Loucy (cell line): ENCODE data around the gene TECPR2.
A peak's percentile ranks its signal among the peaks of the same experiment; 100 is the strongest.

Source experiments
- H2AFZ ChIP-seq: fragments of 200-600 bp; sonication (generic); 2 replicates; pipeline ENCODE4 v1.6.0; 2016; ENCODE audit warnings: antibody characterized with exemption, mild to moderate bottlenecking, low read length, moderate library complexity
- H3F3A ChIP-seq: fragments of 200-600 bp; 2 replicates; pipeline ENCODE4 v1.6.0; 2016; ENCODE audit warnings: antibody characterized with exemption, low read depth, mild to moderate bottlenecking
- H3K27me3 ChIP-seq: fragments of 200-600 bp; sonication (generic); 2 replicates; pipeline ENCODE4 v1.6.1; 2014; ENCODE audit warnings: low read length, mild to moderate bottlenecking; ENCODE audit not compliant: insufficient read depth, poor library complexity, severe bottlenecking
- H3K36me3 ChIP-seq: fragments of 200-600 bp; sonication (generic); 2 replicates; pipeline ENCODE4 v1.6.1; 2016; ENCODE audit warnings: low read length; ENCODE audit not compliant: insufficient read depth
- H3K4me1 ChIP-seq: fragments of 200-600 bp; sonication (generic); 2 replicates; pipeline ENCODE4 v1.5.1; 2014; ENCODE audit warnings: low read length, mild to moderate bottlenecking; ENCODE audit not compliant: insufficient read depth, poor library complexity, severe bottlenecking
- H3K4me2 ChIP-seq: fragments of 200-600 bp; sonication (generic); 2 replicates; pipeline ENCODE4 v1.6.0; 2014; ENCODE audit warnings: antibody characterized with exemption, low read length, low read depth, mild to moderate bottlenecking; ENCODE audit not compliant: poor library complexity, severe bottlenecking
- H3K4me3 ChIP-seq: fragments of 200-600 bp; sonication (generic); 2 replicates; pipeline ENCODE4 v1.5.1; 2014; ENCODE audit warnings: low read length, mild to moderate bottlenecking, mixed read lengths; ENCODE audit not compliant: poor library complexity, severe bottlenecking
- H3K79me2 ChIP-seq: fragments of 200-600 bp; sonication (generic); 2 replicates; pipeline ENCODE4 v1.6.1; 2014; ENCODE audit warnings: low read length; ENCODE audit not compliant: insufficient read depth
- H3K9ac ChIP-seq: fragments of 200-600 bp; sonication (generic); 2 replicates; pipeline ENCODE4 v1.6.0; 2014; ENCODE audit warnings: mild to moderate bottlenecking, low read depth, low read length, moderate library complexity; ENCODE audit not compliant: poor library complexity, severe bottlenecking
- H3K9me2 ChIP-seq: fragments of 200-600 bp; sonication (generic); replicated peaks from 2 replicates; pipeline ENCODE4 v1.6.1; 2016; ENCODE audit warnings: low read depth, low read length, mixed read lengths
- H3K9me3 ChIP-seq: fragments of 200-600 bp; sonication (generic); 2 replicates; pipeline ENCODE4 v1.6.1; 2014; ENCODE audit warnings: mild to moderate bottlenecking, antibody characterized with exemption, low read length, low read depth; ENCODE audit not compliant: insufficient read depth
- H4K20me1 ChIP-seq: fragments of 200-600 bp; sonication (generic); 2 replicates; pipeline ENCODE4 v1.6.0; 2014; ENCODE audit warnings: antibody characterized with exemption, low read length, mild to moderate bottlenecking; ENCODE audit not compliant: insufficient read depth, poor library complexity, severe bottlenecking
- EZH2phosphoT487 ChIP-seq: fragments of 200-600 bp; IDR thresholded peaks from 2 replicates; pipeline ENCODE4 v1.6.1; 2018; ENCODE audit warnings: antibody characterized with exemption, mild to moderate bottlenecking, moderate library complexity, borderline replicate concordance
- TF ChIP-seq, protein P1 (sequence below): fragments of 200-600 bp; sonication (generic); conservative IDR thresholded peaks from 2 replicates; pipeline ENCODE4 v1.5.1; 2014; ENCODE audit warnings: mild to moderate bottlenecking, antibody characterized with exemption, low read length

TECPR2 gene

GRCh38 chr14:102508774-102509745 is 146.3 kb downstream of the TECPR2 start:
- Histone ChIP-seq H3K9me2 (no peaks in the 10 kb centered on the region), H3K27me3 (no peaks in the 10 kb centered on the region), H3K4me2 (no peak overlapping the region), H4K20me1 (no peaks in the 10 kb centered on the region), H2AFZ (no peak overlapping the region), H3K36me3 (no peaks in the 10 kb centered on the region), H3F3A (no peaks in the 10 kb centered on the region), H3K9ac (no peak overlapping the region), H3K4me3 (no peak overlapping the region), H3K79me2 (no peaks in the 10 kb centered on the region), H3K9me3 (no peaks in the 10 kb centered on the region), H3K4me1 (no peaks in the 10 kb centered on the region)
- no peak for TF ChIP-seq EZH2phosphoT487
- TF ChIP-seq, protein P1, sequence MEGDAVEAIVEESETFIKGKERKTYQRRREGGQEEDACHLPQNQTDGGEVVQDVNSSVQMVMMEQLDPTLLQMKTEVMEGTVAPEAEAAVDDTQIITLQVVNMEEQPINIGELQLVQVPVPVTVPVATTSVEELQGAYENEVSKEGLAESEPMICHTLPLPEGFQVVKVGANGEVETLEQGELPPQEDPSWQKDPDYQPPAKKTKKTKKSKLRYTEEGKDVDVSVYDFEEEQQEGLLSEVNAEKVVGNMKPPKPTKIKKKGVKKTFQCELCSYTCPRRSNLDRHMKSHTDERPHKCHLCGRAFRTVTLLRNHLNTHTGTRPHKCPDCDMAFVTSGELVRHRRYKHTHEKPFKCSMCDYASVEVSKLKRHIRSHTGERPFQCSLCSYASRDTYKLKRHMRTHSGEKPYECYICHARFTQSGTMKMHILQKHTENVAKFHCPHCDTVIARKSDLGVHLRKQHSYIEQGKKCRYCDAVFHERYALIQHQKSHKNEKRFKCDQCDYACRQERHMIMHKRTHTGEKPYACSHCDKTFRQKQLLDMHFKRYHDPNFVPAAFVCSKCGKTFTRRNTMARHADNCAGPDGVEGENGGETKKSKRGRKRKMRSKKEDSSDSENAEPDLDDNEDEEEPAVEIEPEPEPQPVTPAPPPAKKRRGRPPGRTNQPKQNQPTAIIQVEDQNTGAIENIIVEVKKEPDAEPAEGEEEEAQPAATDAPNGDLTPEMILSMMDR: no peak

DNA sequence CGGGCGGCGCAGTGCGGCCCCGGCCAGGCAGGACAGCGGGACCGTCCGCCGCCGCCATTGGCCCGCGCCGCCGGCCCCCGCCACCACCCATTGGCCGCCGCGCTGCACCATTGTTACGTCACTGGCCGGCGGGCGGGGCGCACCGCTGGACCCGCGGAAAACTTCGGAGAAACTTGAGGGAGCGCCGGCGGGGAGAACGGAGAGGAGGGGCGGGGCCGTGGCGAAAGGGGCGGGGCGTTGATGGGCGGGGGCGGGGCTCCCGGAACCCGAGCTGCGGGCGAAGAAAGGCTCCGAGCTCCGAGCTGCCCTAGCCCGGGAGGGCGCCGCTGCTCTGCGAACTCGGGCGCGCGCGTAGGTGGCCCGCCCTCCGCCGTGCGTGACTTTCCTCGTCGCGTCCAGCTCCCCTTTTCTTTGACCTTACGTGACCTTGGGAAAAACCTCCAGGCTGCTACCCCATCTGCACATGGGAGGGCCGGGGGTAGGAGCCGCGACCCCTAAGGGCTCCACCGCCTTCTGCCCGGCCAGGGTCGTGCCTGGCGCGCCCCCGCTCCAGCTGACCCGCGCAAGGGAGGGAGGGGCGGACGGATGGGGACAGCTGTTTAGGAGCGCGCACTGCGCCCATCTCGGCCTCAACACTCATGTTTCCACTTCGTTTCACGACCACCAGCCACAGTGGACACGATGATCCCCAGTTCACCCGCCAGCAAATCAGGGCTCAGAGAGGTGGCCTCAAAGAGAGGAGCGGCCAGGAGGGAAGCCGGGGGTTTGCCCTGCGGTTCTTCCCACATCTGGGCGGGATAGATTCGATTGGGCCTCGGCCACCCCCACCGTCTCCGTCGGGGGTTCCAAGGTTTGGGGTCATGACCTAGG is 147.2 kb downstream of the TECPR2 start, which contains the start of gene ANKRD9:
Gene ANKRD9 (minus strand): TSS at position 31 of the 870 bp plus-strand sequence. CDS start 1,887 bp downstream, outside the sequence.
- Histone ChIP-seq H2AFZ (peak within 1 kb of the TSS; percentile 81; the same call in 1 of the 2 replicates), H3K79me2 (no peaks in the 10 kb centered on the region)

More for the DNA sequence above, 147.2 kb downstream of the TECPR2 start, which contains the start of gene ANKRD9:
- Histone ChIP-seq H3K4me3 (peak within 1 kb of the TSS; percentile 69), H4K20me1 (no peaks in the 10 kb centered on the region), H3K9ac (no peak within 1 kb of the TSS), H3F3A (no peaks in the 10 kb centered on the region), H3K9me3 (no peaks in the 10 kb centered on the region), H3K27me3 (no peaks in the 10 kb centered on the region), H3K4me1 (no peaks in the 10 kb centered on the region), H3K9me2 (no peaks in the 10 kb centered on the region), H3K4me2 (peak within 1 kb of the TSS; percentile 74), H3K36me3 (no peaks in the 10 kb centered on the region)
- TF ChIP-seq EZH2phosphoT487: no peak
- TF ChIP-seq, protein P1: no peak
